Effector CD4-positive, alpha-beta T cell (primary cell): Measurements from ENCODE around the gene CACNA1B.
"Not testable (repeated sequence)": the region's sequence is repeated elsewhere in the genome, so short reads cannot be mapped to it uniquely, and the experiment has no call there.

Experiments
- DNase-seq: peaks from one replicate; pipeline ENCODE4 v3.0.0-alpha.2; 2020

Gene CACNA1B

GRCh38 chr9:137889966-137890365 lies 12.4 kb downstream of the CACNA1B start:
- not testable (repeated sequence) for DNase-seq

GRCh38 chr9:137890768-137891587 lies 13.4 kb downstream of the CACNA1B start:
- DNase-seq: not testable (repeated sequence)

- no peak for DNase-seq
Measured at GRCh38 chr9:137891588-137892423, 14.2 kb downstream of the CACNA1B start.

- no peak for DNase-seq
Measured at GRCh38 chr9:137892424-137893191, 15.0 kb downstream of the CACNA1B start.

GRCh38 chr9:137893670-137894069 lies 16.1 kb downstream of the CACNA1B start:
- DNase-seq: no peak

- DNase-seq: no peak
Measured at GRCh38 chr9:137899551-137900360, 22.2 kb downstream of the CACNA1B start.

GRCh38 chr9:137900584-137901310 lies 23.2 kb downstream of the CACNA1B start:
- no peak for DNase-seq

GRCh38 chr9:137902646-137903045 lies 25.1 kb downstream of the CACNA1B start:
- DNase-seq: no peak

GRCh38 chr9:137905740-137906139 lies 28.2 kb downstream of the CACNA1B start:
- DNase-seq: no peak

- DNase-seq: no peak
Measured at GRCh38 chr9:137907776-137908175, 30.2 kb downstream of the CACNA1B start.

GRCh38 chr9:137912671-137913070 lies 35.1 kb downstream of the CACNA1B start:
- DNase-seq: no peak

- DNase-seq: no peak
Measured at GRCh38 chr9:137913132-137913531, 35.5 kb downstream of the CACNA1B start.

- DNase-seq: no peak
Measured at GRCh38 chr9:137913771-137914767, 36.5 kb downstream of the CACNA1B start.

GRCh38 chr9:137916540-137916939 lies 39.0 kb downstream of the CACNA1B start:
- DNase-seq: no peak

- no peak for DNase-seq
Measured at GRCh38 chr9:137917116-137917515, 39.5 kb downstream of the CACNA1B start.

- DNase-seq: no peak
Measured at GRCh38 chr9:137917795-137918194, 40.2 kb downstream of the CACNA1B start.

- no peak for DNase-seq
Measured at GRCh38 chr9:137918331-137919094, 40.9 kb downstream of the CACNA1B start.

- DNase-seq: no peak
Measured at GRCh38 chr9:137919095-137919465, 41.5 kb downstream of the CACNA1B start.

- no peak for DNase-seq
Measured at GRCh38 chr9:137919649-137920141, 42.1 kb downstream of the CACNA1B start.
